GM12874 (cell line): Measurements from ENCODE around the gene XPO1.

Experiments used
- TF ChIP-seq, protein P1 (sequence below): IDR thresholded peaks from 2 replicates; pipeline ENCODE4 v1.5.1; 2011; ENCODE audit warnings: low read depth, mild to moderate bottlenecking, control low read depth, low read length, moderate library complexity; ENCODE audit not compliant: insufficient read depth

Gene XPO1

DNA sequence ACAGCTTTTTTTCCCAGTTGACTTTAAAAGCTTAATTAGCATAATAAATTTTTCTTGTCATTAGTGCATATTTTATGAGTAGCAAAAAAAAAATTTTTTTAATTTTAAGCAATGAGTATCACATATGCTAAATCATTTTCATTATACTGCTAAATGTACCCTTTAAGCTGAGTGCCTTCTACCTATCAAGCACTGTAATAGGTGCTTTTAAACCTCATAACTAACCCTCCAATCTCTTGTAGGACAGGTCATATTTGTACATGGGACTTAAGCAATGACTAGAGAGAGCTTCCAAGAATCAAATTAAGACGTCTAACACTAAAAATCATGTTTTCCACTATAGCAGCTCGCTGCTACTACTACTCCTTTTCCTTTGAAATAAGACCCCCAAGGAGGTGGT is 7.4 kb downstream of the XPO1 start:
- TF ChIP-seq, protein P1, sequence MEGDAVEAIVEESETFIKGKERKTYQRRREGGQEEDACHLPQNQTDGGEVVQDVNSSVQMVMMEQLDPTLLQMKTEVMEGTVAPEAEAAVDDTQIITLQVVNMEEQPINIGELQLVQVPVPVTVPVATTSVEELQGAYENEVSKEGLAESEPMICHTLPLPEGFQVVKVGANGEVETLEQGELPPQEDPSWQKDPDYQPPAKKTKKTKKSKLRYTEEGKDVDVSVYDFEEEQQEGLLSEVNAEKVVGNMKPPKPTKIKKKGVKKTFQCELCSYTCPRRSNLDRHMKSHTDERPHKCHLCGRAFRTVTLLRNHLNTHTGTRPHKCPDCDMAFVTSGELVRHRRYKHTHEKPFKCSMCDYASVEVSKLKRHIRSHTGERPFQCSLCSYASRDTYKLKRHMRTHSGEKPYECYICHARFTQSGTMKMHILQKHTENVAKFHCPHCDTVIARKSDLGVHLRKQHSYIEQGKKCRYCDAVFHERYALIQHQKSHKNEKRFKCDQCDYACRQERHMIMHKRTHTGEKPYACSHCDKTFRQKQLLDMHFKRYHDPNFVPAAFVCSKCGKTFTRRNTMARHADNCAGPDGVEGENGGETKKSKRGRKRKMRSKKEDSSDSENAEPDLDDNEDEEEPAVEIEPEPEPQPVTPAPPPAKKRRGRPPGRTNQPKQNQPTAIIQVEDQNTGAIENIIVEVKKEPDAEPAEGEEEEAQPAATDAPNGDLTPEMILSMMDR: no peak

DNA sequence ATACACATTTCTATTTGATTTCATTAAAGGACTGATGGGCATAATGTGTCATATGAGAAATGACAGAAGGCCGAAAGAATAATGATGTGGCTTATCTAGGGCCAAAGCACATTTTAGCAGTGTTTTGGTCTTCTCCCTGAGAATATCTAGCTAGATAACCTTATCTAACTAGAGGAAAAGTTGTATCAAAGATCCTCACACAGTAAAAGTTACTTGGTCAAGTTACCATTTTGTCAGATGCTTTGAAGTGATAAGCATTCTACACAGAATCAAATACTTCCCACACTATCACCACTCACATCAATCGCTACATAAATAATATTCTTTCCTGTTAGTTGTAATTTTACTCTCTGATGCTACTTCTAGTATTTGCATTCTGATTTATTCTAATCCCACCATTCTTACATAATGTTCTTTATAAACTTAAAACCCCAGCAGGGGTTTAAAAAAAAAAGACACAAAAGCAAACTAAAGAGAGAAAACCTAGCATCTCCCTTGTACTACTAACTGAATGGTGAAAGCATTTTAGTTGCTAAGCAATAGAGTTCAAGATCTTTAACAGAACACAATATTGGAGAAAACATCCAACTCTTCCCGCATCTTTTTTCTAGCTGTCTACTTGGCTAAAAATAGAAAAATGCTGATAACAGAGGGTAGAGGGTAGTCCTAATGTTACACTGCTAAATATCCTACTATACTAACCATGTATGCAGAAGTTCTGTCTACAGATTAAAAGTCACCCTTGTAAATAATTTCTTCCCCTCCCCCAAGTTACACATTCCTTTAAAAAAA is 8.0 kb downstream of the XPO1 start:
- TF ChIP-seq, protein P1: no peak

DNA sequence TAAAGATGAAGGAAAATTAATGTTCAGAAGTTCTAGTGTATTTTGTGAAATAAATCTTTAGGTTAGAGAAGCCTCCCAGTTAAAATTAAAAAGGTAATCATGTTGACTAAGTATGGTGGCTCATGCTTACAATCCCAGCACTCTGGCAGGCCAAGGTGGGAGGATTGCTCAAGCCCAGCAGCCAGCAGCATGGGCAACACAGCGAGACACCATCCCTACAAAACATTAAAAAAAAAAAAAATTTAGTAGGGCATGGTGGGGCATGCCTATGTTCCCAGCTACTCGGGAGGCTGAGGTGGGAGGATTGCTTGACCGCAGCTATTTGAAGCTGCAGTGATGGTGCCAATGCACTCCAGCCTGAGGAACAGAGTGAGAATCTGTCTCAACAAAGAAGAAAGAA is 17.9 kb downstream of the XPO1 start:
- TF ChIP-seq, protein P1: no peak

DNA sequence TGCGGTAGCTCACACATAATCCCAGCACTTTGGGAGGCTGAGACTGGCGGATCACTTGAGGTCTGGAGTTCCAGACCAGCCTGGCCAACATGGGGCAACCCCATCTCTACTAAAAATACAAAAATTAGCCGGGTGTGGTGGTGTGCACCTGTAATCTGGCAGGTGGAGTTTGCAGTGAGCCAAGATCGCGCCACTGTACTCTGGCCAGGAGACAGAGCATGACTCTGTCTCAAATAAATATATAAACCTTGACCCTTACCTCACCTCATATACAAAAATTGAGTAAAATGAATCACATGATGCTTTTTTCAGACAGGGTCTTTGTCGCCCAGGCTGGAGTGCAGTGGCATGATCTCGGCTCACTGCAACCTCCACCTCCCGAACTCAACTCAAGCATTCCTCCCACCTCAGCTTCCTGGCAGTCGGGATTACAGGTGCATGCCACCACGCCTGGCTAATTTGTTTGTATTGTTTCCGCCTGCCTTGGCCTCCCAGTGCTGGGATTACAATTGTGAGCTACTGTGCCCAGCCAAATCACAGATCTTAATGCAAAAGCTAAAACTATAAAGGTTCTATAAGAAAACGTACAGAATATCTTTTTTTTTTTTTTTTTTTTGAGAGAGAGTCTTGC is 25.3 kb downstream of the XPO1 start:
- TF ChIP-seq, protein P1: no peak

DNA sequence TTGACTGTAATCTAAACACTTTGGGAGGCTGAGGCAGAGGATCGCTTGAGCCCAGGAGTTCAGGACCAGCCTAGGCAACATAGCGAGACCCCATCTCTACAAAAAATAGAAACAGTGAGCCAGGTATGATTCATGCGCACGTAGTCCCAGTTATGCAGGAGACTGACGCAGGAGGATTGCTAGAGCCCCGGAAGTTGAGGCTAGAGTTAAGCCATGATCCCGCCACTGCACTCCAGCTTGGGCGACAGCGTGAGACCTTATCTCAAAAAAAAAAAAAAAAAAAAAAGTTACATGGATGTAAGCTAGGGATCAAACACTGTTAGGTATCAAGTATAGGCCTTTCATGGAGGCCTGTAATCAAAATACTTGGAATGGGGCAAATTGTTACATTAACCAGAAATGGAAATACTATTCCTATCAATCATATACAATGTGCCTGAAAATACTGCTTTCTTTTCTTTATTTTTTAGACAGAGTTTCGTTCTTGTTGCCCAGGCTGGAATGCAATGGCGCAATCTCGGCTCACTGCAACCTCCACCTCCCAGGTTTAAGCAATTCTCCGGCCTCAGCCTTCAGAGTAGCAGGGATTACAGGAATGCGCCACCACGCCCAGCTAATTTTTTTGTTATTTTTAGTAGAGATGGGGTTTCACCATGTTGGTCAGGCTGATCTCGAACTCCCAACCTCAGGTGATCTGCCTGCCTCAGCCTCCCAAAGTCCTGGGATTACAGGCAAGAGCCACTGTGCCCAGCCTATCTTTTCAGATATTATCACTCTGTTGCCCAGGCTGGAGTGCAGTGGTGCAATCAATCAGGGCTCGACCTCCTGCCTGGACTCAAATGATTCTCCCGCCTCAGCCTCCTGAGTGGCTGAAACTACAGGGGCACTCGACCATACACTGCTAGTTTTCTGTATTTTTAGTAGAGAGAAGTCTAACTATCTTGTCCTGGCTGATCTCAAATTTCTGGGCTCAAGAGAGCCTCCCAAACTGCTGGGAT is 27.2 kb downstream of the XPO1 start:
- TF ChIP-seq, protein P1: no peak

DNA sequence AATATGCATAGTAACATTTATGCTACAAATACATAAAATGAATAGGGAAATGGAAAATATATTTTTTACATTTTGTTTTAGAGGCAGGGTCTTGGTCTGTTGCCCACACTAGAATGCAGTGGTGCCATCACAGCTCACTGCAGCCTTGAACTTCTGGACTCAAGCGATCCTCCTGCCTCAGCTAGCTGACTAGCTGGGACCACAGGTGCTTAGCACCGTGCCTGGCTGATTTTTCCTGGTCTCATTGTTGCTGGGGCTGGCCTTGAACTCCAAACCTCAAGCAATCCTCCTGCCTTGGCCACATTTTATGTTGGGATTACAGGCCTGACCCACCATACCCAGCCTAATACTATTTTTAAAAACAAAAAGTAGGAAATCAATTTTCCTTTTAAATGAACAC is 33.2 kb downstream of the XPO1 start:
- TF ChIP-seq, protein P1: no peak

DNA sequence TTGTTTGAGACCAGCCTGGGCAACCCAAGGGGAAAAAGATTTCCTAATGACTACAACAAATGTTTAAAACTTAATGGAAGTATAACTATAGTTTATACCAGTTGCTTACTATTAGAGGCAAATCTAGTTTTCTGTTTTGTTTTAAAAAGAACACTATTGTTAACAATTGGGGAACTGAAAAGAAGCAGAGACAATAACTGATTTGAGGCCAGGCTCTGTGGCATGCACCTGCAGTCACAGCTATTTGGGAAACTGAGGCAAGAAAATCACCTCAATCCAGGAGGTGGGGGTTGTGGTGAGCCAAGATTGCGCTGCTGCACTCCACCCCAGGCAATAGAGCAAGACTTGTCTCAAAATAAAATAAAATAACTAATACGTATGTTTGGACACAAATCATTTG is 39.1 kb downstream of the XPO1 start:
- TF ChIP-seq, protein P1: no peak
